DOHH2 (cell line): Measurements from ENCODE around the gene RB1.

ENCODE experiments used
- H3F3A ChIP-seq: fragments of 200-600 bp; sonication (generic), shearing (Covaris generic); 2 replicates; pipeline ENCODE4 v1.6.0; 2016; ENCODE audit warnings: antibody characterized with exemption, mild to moderate bottlenecking; ENCODE audit not compliant: control insufficient read depth, insufficient read depth
- H3K27ac ChIP-seq: fragments of 200-600 bp; sonication (generic); 2 replicates; pipeline ENCODE4 v1.5.1; 2014; ENCODE audit warnings: low read depth, mild to moderate bottlenecking, low read length, moderate library complexity
- H3K27me3 ChIP-seq: fragments of 200-600 bp; sonication (generic); 2 replicates; pipeline ENCODE4 v1.6.1; 2014; ENCODE audit warnings: mild to moderate bottlenecking, low read length, mixed read lengths; ENCODE audit not compliant: control insufficient read depth
- H3K36me3 ChIP-seq: fragments of 200-600 bp; sonication (generic); 2 replicates; pipeline ENCODE4 v1.6.1; 2014; ENCODE audit warnings: mild to moderate bottlenecking, low read length, moderate library complexity, mixed read lengths; ENCODE audit not compliant: control insufficient read depth
- H3K4me1 ChIP-seq: fragments of 200-600 bp; sonication (generic); 2 replicates; pipeline ENCODE4 v1.6.1; 2014; ENCODE audit warnings: mild to moderate bottlenecking, low read length, mixed read lengths; ENCODE audit not compliant: control insufficient read depth
- H3K4me2 ChIP-seq: fragments of 200-600 bp; sonication (generic); 2 replicates; pipeline ENCODE4 v1.6.0; 2014; ENCODE audit warnings: mild to moderate bottlenecking, low read length, moderate library complexity
- H3K4me3 ChIP-seq: fragments of 200-600 bp; sonication (generic); 2 replicates; pipeline ENCODE4 v1.5.1; 2014; ENCODE audit warnings: mild to moderate bottlenecking, low read length, mixed read lengths
- H3K79me2 ChIP-seq: fragments of 200-600 bp; sonication (generic); 2 replicates; pipeline ENCODE4 v1.6.1; 2014; ENCODE audit warnings: mild to moderate bottlenecking, low read length, mixed read lengths; ENCODE audit not compliant: control insufficient read depth
- H3K9me2 ChIP-seq: fragments of 200-600 bp; sonication (generic); replicated peaks from 2 replicates; pipeline ENCODE4 v1.6.1; 2014; ENCODE audit warnings: mild to moderate bottlenecking, low read length, mixed read lengths; ENCODE audit not compliant: control insufficient read depth
- H3K9me3 ChIP-seq: fragments of 200-600 bp; sonication (generic); 2 replicates; pipeline ENCODE4 v1.6.1; 2014; ENCODE audit warnings: antibody characterized with exemption, low read length, mixed read lengths; ENCODE audit not compliant: control insufficient read depth, insufficient read depth
- H4K20me1 ChIP-seq: fragments of 200-600 bp; sonication (generic); 2 replicates; pipeline ENCODE4 v1.6.0; 2014; ENCODE audit warnings: low read depth, mild to moderate bottlenecking, antibody characterized with exemption, low read length, moderate library complexity; ENCODE audit not compliant: control insufficient read depth, insufficient read depth
- EZH2phosphoT487 ChIP-seq: fragments of 200-600 bp; sonication (generic); IDR thresholded peaks from 2 replicates; pipeline ENCODE4 v1.6.1; 2017; ENCODE audit warnings: borderline replicate concordance, mild to moderate bottlenecking, antibody characterized with exemption, low read length, moderate library complexity, mixed read lengths
- TF ChIP-seq, protein P1 (sequence below): fragments of 200-600 bp; sonication (generic); IDR thresholded peaks from one replicate; pipeline ENCODE4 v1.5.1; 2014; ENCODE audit warnings: antibody characterized with exemption, mild to moderate bottlenecking, low read depth, low read length; ENCODE audit not compliant: poor library complexity, severe bottlenecking

RB1 gene

DNA sequence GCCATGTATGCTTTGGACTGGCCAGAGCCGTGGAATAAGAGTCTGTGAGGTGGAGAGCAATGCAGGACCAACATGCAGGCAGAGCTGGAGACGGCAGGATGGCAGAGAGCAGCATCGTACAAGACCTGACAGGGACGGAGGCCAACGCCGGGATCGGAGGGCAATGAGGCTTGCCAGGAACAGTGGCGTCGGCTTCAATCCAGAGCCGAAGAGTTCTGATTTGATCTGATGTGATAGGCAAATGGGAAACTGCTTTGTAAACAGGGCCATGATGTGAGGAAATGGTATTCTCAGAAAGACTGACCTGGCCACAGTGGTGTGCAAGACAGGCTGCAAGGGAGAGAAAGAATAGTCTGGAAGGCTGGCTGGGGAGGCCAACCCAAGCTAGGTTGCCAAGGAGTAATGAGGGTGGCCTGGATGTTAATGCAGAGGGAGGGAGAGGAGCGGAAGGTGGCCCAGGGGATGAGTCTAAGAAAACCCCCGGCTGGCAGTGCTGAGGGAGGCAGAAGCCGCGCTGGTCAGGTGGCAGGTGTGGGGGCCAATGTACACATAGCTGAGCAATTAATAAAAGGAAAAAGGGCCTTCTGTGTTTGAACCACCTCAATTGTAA is 202.6 kb downstream of the RB1 start:
- TF ChIP-seq, protein P1, sequence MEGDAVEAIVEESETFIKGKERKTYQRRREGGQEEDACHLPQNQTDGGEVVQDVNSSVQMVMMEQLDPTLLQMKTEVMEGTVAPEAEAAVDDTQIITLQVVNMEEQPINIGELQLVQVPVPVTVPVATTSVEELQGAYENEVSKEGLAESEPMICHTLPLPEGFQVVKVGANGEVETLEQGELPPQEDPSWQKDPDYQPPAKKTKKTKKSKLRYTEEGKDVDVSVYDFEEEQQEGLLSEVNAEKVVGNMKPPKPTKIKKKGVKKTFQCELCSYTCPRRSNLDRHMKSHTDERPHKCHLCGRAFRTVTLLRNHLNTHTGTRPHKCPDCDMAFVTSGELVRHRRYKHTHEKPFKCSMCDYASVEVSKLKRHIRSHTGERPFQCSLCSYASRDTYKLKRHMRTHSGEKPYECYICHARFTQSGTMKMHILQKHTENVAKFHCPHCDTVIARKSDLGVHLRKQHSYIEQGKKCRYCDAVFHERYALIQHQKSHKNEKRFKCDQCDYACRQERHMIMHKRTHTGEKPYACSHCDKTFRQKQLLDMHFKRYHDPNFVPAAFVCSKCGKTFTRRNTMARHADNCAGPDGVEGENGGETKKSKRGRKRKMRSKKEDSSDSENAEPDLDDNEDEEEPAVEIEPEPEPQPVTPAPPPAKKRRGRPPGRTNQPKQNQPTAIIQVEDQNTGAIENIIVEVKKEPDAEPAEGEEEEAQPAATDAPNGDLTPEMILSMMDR, result no peak
- no peak for TF ChIP-seq EZH2phosphoT487
- Histone ChIP-seq H3K9me3 (no peaks in the 10 kb centered on the region), H3K79me2 (no peaks in the 10 kb centered on the region), H3K27ac (no peak overlapping the region), H3K4me2 (peak overlapping the region; percentile 51), H3K4me1 (peaks cover 31% of the 10 kb centered on the region), H4K20me1 (no peaks in the 10 kb centered on the region), H3K9me2 (no peaks in the 10 kb centered on the region), H3K36me3 (peaks cover 2% of the 10 kb centered on the region), H3F3A (peaks cover 1% of the 10 kb centered on the region; the same call in 1 of the 2 replicates), H3K27me3 (no peaks in the 10 kb centered on the region), H3K4me3 (peak overlapping the region; percentile 35)

DNA sequence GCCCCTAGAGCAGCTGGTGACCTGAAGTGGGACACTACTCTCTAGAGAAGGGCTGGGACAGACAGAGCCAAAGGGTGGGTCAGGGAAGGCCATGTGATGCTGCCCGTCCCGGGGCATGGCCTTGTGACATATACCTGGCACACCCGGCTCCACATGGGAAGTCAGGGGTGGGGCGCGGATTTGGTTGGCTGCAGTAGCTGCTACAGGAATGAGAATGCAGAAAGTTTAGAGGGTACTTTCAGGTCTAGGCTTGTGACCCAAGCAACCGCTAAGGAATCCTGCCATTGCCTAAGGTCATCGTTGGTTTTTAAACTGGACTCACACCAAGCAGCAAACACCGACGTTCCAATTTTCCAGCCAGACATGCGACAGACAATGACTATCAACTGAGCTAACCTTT is 203.5 kb downstream of the RB1 start:
- H4K20me1 ChIP-seq, result no peaks in the 10 kb centered on the region
- H3K4me2 ChIP-seq, result no peak overlapping the region
- no peak overlapping the region for H3K4me3 ChIP-seq
- H3K9me2 ChIP-seq, result no peaks in the 10 kb centered on the region
- peaks cover 23% of the 10 kb centered on the region for H3K4me1 ChIP-seq
- H3K27ac ChIP-seq, result no peak overlapping the region
- peaks cover 6% of the 10 kb centered on the region for H3K36me3 ChIP-seq
- H3K9me3 ChIP-seq, result no peaks in the 10 kb centered on the region
- no peaks in the 10 kb centered on the region for H3F3A ChIP-seq
- H3K79me2 ChIP-seq, result no peaks in the 10 kb centered on the region
- no peak for TF ChIP-seq EZH2phosphoT487
- TF ChIP-seq, protein P1, result no peak
- H3K27me3 ChIP-seq, result no peaks in the 10 kb centered on the region

DNA sequence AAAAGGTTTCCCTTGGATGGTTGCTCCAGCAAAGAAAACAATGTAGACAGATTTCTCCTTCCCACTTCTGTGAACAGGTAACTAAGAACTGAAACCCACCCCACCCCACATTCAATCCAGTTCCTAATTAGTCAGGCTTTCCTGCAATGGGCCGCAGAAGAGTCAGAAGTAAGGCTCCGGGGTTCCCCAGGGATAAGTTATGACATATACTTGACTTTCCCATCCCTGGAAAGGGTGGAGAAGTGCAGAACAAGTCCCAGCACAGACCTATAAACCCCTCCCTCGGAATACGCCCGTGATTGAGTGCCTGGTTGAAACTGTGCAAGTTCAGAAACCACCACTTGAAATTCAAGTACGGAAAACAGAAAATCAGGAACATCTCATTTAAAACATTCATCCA is 204.5 kb downstream of the RB1 start:
- no peaks in the 10 kb centered on the region for H4K20me1 ChIP-seq
- H3K9me2 ChIP-seq, result no peaks in the 10 kb centered on the region
- no peak overlapping the region for H3K27ac ChIP-seq
- TF ChIP-seq, protein P1, result no peak
- no peak for TF ChIP-seq EZH2phosphoT487
- H3F3A ChIP-seq, result no peaks in the 10 kb centered on the region
- no peaks in the 10 kb centered on the region for H3K9me3 ChIP-seq
- no peak overlapping the region for H3K4me2 ChIP-seq
- no peaks in the 10 kb centered on the region for H3K79me2 ChIP-seq
- peaks cover 7% of the 10 kb centered on the region for H3K36me3 ChIP-seq
- no peak overlapping the region for H3K4me3 ChIP-seq
- no peaks in the 10 kb centered on the region for H3K27me3 ChIP-seq
- peaks cover 21% of the 10 kb centered on the region for H3K4me1 ChIP-seq
